Stomach (tissue), 9 donors: ENCODE measurements around the gene NCOA5. TPM values are rescaled to one million over a fixed set of nuclear protein-coding genes. Genes with fewer than 3 reads are reported as not detected.

Source experiments
- DNase-seq, 2 donors: peaks; one replicate each; pipeline versions ENCODE4 v3.0.0 to v3.0.0-alpha.2; 2013 to 2019
- H3K27ac ChIP-seq, 5 donors: fragments of 200-600 bp in 4 of 5; sonication (generic) in 4 of 5; one replicate each; pipeline ENCODE4 v1.5.1; 2013 to 2019; ENCODE audit warnings: mild to moderate bottlenecking in 1 of 5, moderate library complexity in 1 of 5
- H3K27me3 ChIP-seq, 3 donors: fragments of 200-600 bp; sonication (generic); one replicate each; pipeline ENCODE4 v1.5.1; 2017 to 2019; ENCODE audit warnings: mixed run types in 1 of 3
- H3K36me3 ChIP-seq, 4 donors: fragments of 200-600 bp; sonication (generic); 1 replicate in 3 of 4; 2 replicates in 1 of 4; pipeline ENCODE4 v1.5.1; 2016 to 2019
- H3K4me1 ChIP-seq, 4 donors: fragments of 200-600 bp; sonication (generic); one replicate each; pipeline ENCODE4 v1.5.1; 2016 to 2019
- H3K4me3 ChIP-seq, 4 donors: fragments of 200-600 bp; sonication (generic) in 3 of 4; one replicate each; pipeline ENCODE4 v1.5.1; 2016 to 2019; ENCODE audit warnings: mild to moderate bottlenecking in 1 of 4
- H3K9me3 ChIP-seq, 4 donors: fragments of 200-600 bp; sonication (generic); one replicate each; pipeline ENCODE4 v1.5.1; 2016 to 2019
- CTCF ChIP-seq, 7 experiments: fragments of 450-650 bp in 4 of 7; fragments of 200-600 bp in 3 of 7; sonication (generic) in 3 of 7; IDR thresholded peaks; one replicate each; pipeline ENCODE4 v1.5.1; 2016 to 2019; ENCODE audit warnings: antibody characterized with exemption in 7 of 7, control low read depth in 2 of 7, mild to moderate bottlenecking in 1 of 7
- EP300 ChIP-seq: sonication (generic); formaldehyde crosslinking; IDR thresholded peaks from one replicate; pipeline ENCODE4 v1.6.1; 2017; ENCODE audit warnings: antibody characterized with exemption
- POLR2A ChIP-seq, 4 donors: fragments of 450-650 bp; IDR thresholded peaks; one replicate each; pipeline ENCODE4 v1.6.1; 2016; ENCODE audit warnings: antibody characterized with exemption in 4 of 4, control low read depth in 2 of 4, mild to moderate bottlenecking in 1 of 4, moderate library complexity in 1 of 4
- POLR2AphosphoS5 ChIP-seq, 3 donors: sonication (generic); formaldehyde crosslinking; IDR thresholded peaks; one replicate each; pipeline ENCODE4 v1.6.1; 2016; ENCODE audit warnings: antibody characterized with exemption in 3 of 3
- WGBS, 5 donors: extraction: QIAGEN DNeasy Blood & Tissue Kit in 3 of 5; methylation state at CpG; one replicate each; pipeline versions ENCODE4 v1.1.5 to v1.1.7; 2013 to 2018; 5-methylcytosine and 5-hydroxymethylcytosine counted together
- intact Hi-C: fragments of 100-400 bp; cut with DNase I; formaldehyde crosslinking; loops from one replicate; pipeline ENCODE4 v1.15.1; 2023; ENCODE audit warnings: low total_unique reads
- polyA plus RNA-seq, 3 donors: library from polyadenylated mRNA; stranded (reverse); fragments of 200-250 nt; gene quantifications; one replicate each; pipeline ENCODE4 v1.2.3, GENCODE V29; 2013
- total RNA-seq, 5 donors: library from RNA; depleted of rRNA; stranded (reverse); fragments of >200 nt; gene quantifications; one replicate each; pipeline versions ENCODE4 v1.1.0 to v1.2.3, GENCODE V29; 2014 to 2016
- donor health status: healthy with polysubstance abuse.
- donor health status: Bipolar disorder and iron deficiency.
- donor health status: healthy.

The NCOA5 gene
- total and polyA plus RNA-seq, 8 donors = 4.3 to 58.9 (median 11.4) TPM

- WGBS, 5 donors = 82 to 91% (median 86%) methylated on average over 3 of the region's 3 CpGs
- Histone ChIP-seq H3K4me3 (no peak overlapping the region), H3K4me1 (peaks cover 5 to 28% (median 14%) of the 10 kb centered on the region in 4 donors), H3K9me3 (no peaks in the 10 kb centered on the region), H3K27ac (no peak overlapping the region), H3K36me3 (peaks cover 71 to 93% (median 90%) of the 10 kb centered on the region in 4 donors), H3K27me3 (peaks cover 0 to 2% (median 2%) of the 10 kb centered on the region in 3 donors)
- intact Hi-C loops = no loop called here
- no peak for DNase-seq
- no peak for TF ChIP-seq POLR2AphosphoS5 (IDR thresholded peaks at IDR 0.05)
- TF ChIP-seq CTCF (IDR thresholded peaks at IDR 0.05) = no peak
- TF ChIP-seq POLR2A (IDR thresholded peaks at IDR 0.05) = no peak
- TF ChIP-seq EP300 = no peak
These were observed 26.1 kb downstream of the NCOA5 start for GRCh38 chr20:46063652-46064054.

GRCh38 chr20:46063151-46063550 lies 26.6 kb downstream of the NCOA5 start:
- intact Hi-C loops = no loop called here
- peaks cover 10 to 33% (median 19%) of the 10 kb centered on the region in 4 donors for H3K4me1 ChIP-seq
- H3K27ac ChIP-seq = no peak overlapping the region
- TF ChIP-seq CTCF (IDR thresholded peaks at IDR 0.05) (no peak), POLR2A (IDR thresholded peaks at IDR 0.05) (no peak), POLR2AphosphoS5 (IDR thresholded peaks at IDR 0.05) (no peak), EP300 (no peak)
- no peak for DNase-seq
- peaks cover 66 to 88% (median 85%) of the 10 kb centered on the region in 4 donors for H3K36me3 ChIP-seq
- 92 to 96% (median 94%) methylated on average over 8 of the region's 8 CpGs for WGBS, 5 donors
- H3K4me3 ChIP-seq = no peak overlapping the region
- H3K27me3 ChIP-seq = peaks cover 0 to 7% (median 7%) of the 10 kb centered on the region in 3 donors
- H3K9me3 ChIP-seq = no peaks in the 10 kb centered on the region

GRCh38 chr20:46062621-46063020 lies 27.1 kb downstream of the NCOA5 start:
- no peak overlapping the region for H3K4me3 ChIP-seq
- peaks cover 61 to 83% (median 79%) of the 10 kb centered on the region in 4 donors for H3K36me3 ChIP-seq
- peaks cover 15 to 39% (median 24%) of the 10 kb centered on the region in 4 donors for H3K4me1 ChIP-seq
- H3K27ac ChIP-seq = no peak overlapping the region
- intact Hi-C loops = no loop called here
- peaks cover 0 to 12% (median 12%) of the 10 kb centered on the region in 3 donors for H3K27me3 ChIP-seq
- no peaks in the 10 kb centered on the region for H3K9me3 ChIP-seq
- no peak for DNase-seq
- 89 to 94% (median 93%) methylated on average over 12 of the region's 12 CpGs for WGBS, 5 donors
- TF ChIP-seq EP300 = no peak
- no peak for TF ChIP-seq POLR2A (IDR thresholded peaks at IDR 0.05)
- no peak for TF ChIP-seq POLR2AphosphoS5 (IDR thresholded peaks at IDR 0.05)
- no peak for TF ChIP-seq CTCF (IDR thresholded peaks at IDR 0.05)

- Histone ChIP-seq H3K27ac (no peak overlapping the region), H3K4me3 (no peak overlapping the region), H3K9me3 (no peaks in the 10 kb centered on the region), H3K4me1 (peaks cover 19 to 43% (median 29%) of the 10 kb centered on the region in 4 donors), H3K27me3 (peaks cover 0 to 17% (median 16%) of the 10 kb centered on the region in 3 donors), H3K36me3 (peaks cover 59 to 78% (median 75%) of the 10 kb centered on the region in 4 donors)
- no peak for DNase-seq
- intact Hi-C loops = no loop called here
- TF ChIP-seq POLR2A (IDR thresholded peaks at IDR 0.05) (no peak), POLR2AphosphoS5 (IDR thresholded peaks at IDR 0.05) (no peak), EP300 (no peak), CTCF (IDR thresholded peaks at IDR 0.05) (no peak)
- 94 to 97% (median 95%) methylated on average over 4 of the region's 4 CpGs for WGBS, 5 donors
These were observed 27.6 kb downstream of the NCOA5 start for GRCh38 chr20:46062151-46062550.
